HG02798 (cell line): ENCODE results near the gene GJD2.

Source experiments
- ATAC-seq: cut with Tn5 transposase; IDR thresholded peaks from one replicate; pipeline ENCODE4 v1.9.1; 2021; ENCODE audit warnings: mild to moderate bottlenecking; ENCODE audit not compliant: unreplicated experiment, poor library complexity

The GJD2 gene

GRCh38 chr15:34729056-34729455, 25.7 kb downstream of the GJD2 start:
- ATAC-seq = no peak

GRCh38 chr15:34726406-34727100, 28.2 kb downstream of the GJD2 start:
- no peak for ATAC-seq

- no peak for ATAC-seq
Observed at GRCh38 chr15:34725556-34725955, 29.2 kb downstream of the GJD2 start.

- no peak for ATAC-seq
Observed at GRCh38 chr15:34724481-34724880, 30.3 kb downstream of the GJD2 start.

GRCh38 chr15:34722439-34722836, 32.4 kb downstream of the GJD2 start:
- no peak for ATAC-seq

- no peak for ATAC-seq
Observed at GRCh38 chr15:34721802-34722438, 32.9 kb downstream of the GJD2 start.

- ATAC-seq = no peak
Observed at GRCh38 chr15:34721157-34721801, 33.5 kb downstream of the GJD2 start.

- ATAC-seq = no peak
Observed at GRCh38 chr15:34719695-34720094, 35.1 kb downstream of the GJD2 start.

- no peak for ATAC-seq
Observed at GRCh38 chr15:34718681-34719665, 35.8 kb downstream of the GJD2 start.

GRCh38 chr15:34717729-34718128, 37.1 kb downstream of the GJD2 start:
- no peak for ATAC-seq

- no peak for ATAC-seq
Observed at GRCh38 chr15:34716111-34716510, 38.7 kb downstream of the GJD2 start.

- no peak for ATAC-seq
Observed at GRCh38 chr15:34714476-34715121, 40.2 kb downstream of the GJD2 start.

GRCh38 chr15:34713635-34714034, 41.2 kb downstream of the GJD2 start:
- ATAC-seq = no peak

- no peak for ATAC-seq
Observed at GRCh38 chr15:34709866-34710265, 44.9 kb downstream of the GJD2 start.

GRCh38 chr15:34708422-34708821, 46.4 kb downstream of the GJD2 start:
- ATAC-seq = no peak

- ATAC-seq = no peak
Observed at GRCh38 chr15:34701536-34701935, 53.3 kb downstream of the GJD2 start.
